Hepatocyte (in vitro differentiated cells): ENCODE results near the gene UBR7.

Source experiments
- EZH2 ChIP-seq: fragments of 200-600 bp; sonication (generic); IDR thresholded peaks from 2 replicates; pipeline ENCODE4 v1.6.1; 2016; ENCODE audit warnings: antibody characterized with exemption, mild to moderate bottlenecking, borderline replicate concordance
- EZH2phosphoT487 ChIP-seq: fragments of 200-600 bp; sonication (generic); IDR thresholded peaks from one replicate; pipeline ENCODE4 v1.6.1; 2018; ENCODE audit warnings: antibody characterized with exemption, mild to moderate bottlenecking, low read depth, moderate library complexity; ENCODE audit not compliant: unreplicated experiment, severe bottlenecking
- TF ChIP-seq, protein P1 (sequence below): fragments of 200-600 bp; sonication (generic); IDR thresholded peaks from 2 replicates; pipeline ENCODE4 v1.5.1; 2016; ENCODE audit warnings: antibody characterized with exemption, mild to moderate bottlenecking; ENCODE audit not compliant: poor library complexity

DNA sequence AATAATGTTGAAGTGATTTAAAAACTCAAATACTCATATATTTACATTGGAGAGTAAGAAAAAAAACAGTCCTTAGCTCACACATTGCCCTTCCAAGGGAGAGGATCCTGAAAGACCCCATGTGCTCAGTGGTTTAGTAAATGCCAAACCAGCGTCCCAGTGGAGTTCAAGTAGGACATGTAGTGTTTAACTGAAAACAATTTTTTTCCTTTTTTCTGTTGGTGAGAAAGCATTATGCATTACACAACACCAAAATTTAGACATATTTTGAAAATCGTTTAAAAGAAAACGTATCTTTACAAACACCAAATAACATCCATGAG, 33.6 kb downstream of the UBR7 start:
- TF ChIP-seq, protein P1, sequence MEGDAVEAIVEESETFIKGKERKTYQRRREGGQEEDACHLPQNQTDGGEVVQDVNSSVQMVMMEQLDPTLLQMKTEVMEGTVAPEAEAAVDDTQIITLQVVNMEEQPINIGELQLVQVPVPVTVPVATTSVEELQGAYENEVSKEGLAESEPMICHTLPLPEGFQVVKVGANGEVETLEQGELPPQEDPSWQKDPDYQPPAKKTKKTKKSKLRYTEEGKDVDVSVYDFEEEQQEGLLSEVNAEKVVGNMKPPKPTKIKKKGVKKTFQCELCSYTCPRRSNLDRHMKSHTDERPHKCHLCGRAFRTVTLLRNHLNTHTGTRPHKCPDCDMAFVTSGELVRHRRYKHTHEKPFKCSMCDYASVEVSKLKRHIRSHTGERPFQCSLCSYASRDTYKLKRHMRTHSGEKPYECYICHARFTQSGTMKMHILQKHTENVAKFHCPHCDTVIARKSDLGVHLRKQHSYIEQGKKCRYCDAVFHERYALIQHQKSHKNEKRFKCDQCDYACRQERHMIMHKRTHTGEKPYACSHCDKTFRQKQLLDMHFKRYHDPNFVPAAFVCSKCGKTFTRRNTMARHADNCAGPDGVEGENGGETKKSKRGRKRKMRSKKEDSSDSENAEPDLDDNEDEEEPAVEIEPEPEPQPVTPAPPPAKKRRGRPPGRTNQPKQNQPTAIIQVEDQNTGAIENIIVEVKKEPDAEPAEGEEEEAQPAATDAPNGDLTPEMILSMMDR, result no peak
- TF ChIP-seq EZH2phosphoT487 (no peak), EZH2 (no peak)
